ENCODE data around the gene MAP3K5.

- TF ChIP-seq, protein P1, sequence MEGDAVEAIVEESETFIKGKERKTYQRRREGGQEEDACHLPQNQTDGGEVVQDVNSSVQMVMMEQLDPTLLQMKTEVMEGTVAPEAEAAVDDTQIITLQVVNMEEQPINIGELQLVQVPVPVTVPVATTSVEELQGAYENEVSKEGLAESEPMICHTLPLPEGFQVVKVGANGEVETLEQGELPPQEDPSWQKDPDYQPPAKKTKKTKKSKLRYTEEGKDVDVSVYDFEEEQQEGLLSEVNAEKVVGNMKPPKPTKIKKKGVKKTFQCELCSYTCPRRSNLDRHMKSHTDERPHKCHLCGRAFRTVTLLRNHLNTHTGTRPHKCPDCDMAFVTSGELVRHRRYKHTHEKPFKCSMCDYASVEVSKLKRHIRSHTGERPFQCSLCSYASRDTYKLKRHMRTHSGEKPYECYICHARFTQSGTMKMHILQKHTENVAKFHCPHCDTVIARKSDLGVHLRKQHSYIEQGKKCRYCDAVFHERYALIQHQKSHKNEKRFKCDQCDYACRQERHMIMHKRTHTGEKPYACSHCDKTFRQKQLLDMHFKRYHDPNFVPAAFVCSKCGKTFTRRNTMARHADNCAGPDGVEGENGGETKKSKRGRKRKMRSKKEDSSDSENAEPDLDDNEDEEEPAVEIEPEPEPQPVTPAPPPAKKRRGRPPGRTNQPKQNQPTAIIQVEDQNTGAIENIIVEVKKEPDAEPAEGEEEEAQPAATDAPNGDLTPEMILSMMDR (IDR thresholded peaks at IDR 0.05), result no peak
- TF ChIP-seq POLR2A (IDR thresholded peaks at IDR 0.05) (no peak), EP300 (IDR thresholded peaks at IDR 0.05) (no peak)
Observed at GRCh38 chr6:136567688-136568087, 224.6 kb downstream of the MAP3K5 start.
